DMS153 (cell line): ENCODE data around the gene XAB2.

ENCODE experiments used
- DNase-seq: peaks from one replicate; lab custom pipeline; 2025; lab: John Stamatoyannopoulos, UW

The XAB2 gene

GRCh38 chr19:7632340-7633203, 3.2 kb upstream of the XAB2 start:
- DNase-seq = no peak

GRCh38 chr19:7631577-7631976, 2.2 kb upstream of the XAB2 start:
- no peak for DNase-seq

- DNase-seq = no peak
Measured at GRCh38 chr19:7628589-7629311, 595 bp downstream of the XAB2 start.

GRCh38 chr19:7627166-7627565, 2.2 kb downstream of the XAB2 start:
- no peak for DNase-seq

GRCh38 chr19:7625763-7626372, 3.5 kb downstream of the XAB2 start:
- no peak for DNase-seq

GRCh38 chr19:7624810-7625209, 4.5 kb downstream of the XAB2 start:
- DNase-seq = no peak

GRCh38 chr19:7623725-7624603, 5.4 kb downstream of the XAB2 start:
- no peak for DNase-seq

GRCh38 chr19:7622933-7623685, 6.2 kb downstream of the XAB2 start:
- DNase-seq = no peak

GRCh38 chr19:7620442-7621412, 8.6 kb downstream of the XAB2 start:
- no peak for DNase-seq

GRCh38 chr19:7619671-7620441, 9.5 kb downstream of the XAB2 start:
- no peak for DNase-seq

- DNase-seq = no peak
Measured at GRCh38 chr19:7618771-7619510, 10.4 kb downstream of the XAB2 start.

- DNase-seq = no peak
Measured at GRCh38 chr19:7618348-7618747, 11.0 kb downstream of the XAB2 start.

- DNase-seq = no peak
Measured at GRCh38 chr19:7617735-7618134, 11.6 kb downstream of the XAB2 start.

- no peak for DNase-seq
Measured at GRCh38 chr19:7617172-7617571, 12.2 kb downstream of the XAB2 start.

GRCh38 chr19:7614859-7615741, 14.2 kb downstream of the XAB2 start:
- DNase-seq = no peak

GRCh38 chr19:7612282-7613274, 16.8 kb downstream of the XAB2 start:
- no peak for DNase-seq
